GM23338 (cell line): ENCODE data around the gene HSBP1. TPM values are rescaled to one million over a fixed set of nuclear protein-coding genes. Genes with fewer than 3 reads are reported as not detected.

ENCODE experiments used
- ATAC-seq: fragments of 200-7000 bp; cut with Tn5 transposase; 3 replicates; pipeline ENCODE4 v1.9.1; 2020
- DNase-seq: peaks from one replicate; pipeline ENCODE4 v3.0.0-alpha.2; 2015; ENCODE audit warnings: low spot score
- H2AFZ ChIP-seq: fragments of 200-600 bp; sonication (generic); 2 replicates; pipeline ENCODE4 v1.8.0; 2016; ENCODE audit warnings: antibody characterized with exemption, mild to moderate bottlenecking, moderate library complexity
- H3F3A ChIP-seq: fragments of 200-600 bp; sonication (generic); replicated peaks from 2 replicates; pipeline ENCODE4 v1.8.0; 2017; ENCODE audit warnings: antibody characterized with exemption, mixed run types, low read depth
- H3K27ac ChIP-seq: fragments of 200-600 bp; sonication (generic); 2 replicates; pipeline ENCODE4 v1.6.1; 2016; ENCODE audit warnings: low read depth
- H3K27me3 ChIP-seq: fragments of 200-600 bp; sonication (generic); 2 replicates; pipeline ENCODE4 v1.8.0; 2016; ENCODE audit warnings: mild to moderate bottlenecking, mixed run types, moderate library complexity; ENCODE audit not compliant: insufficient read depth
- H3K36me3 ChIP-seq: fragments of 200-600 bp; sonication (generic); 2 replicates; pipeline ENCODE4 v1.8.0; 2016; ENCODE audit warnings: mild to moderate bottlenecking; ENCODE audit not compliant: insufficient read depth
- H3K4me1 ChIP-seq: fragments of 200-600 bp; sonication (generic); 2 replicates; pipeline ENCODE4 v1.8.0; 2016; ENCODE audit warnings: mild to moderate bottlenecking, moderate library complexity; ENCODE audit not compliant: insufficient read depth
- H3K4me2 ChIP-seq: fragments of 200-600 bp; sonication (generic); 2 replicates; pipeline ENCODE4 v1.7.1; 2017; ENCODE audit warnings: mixed run types
- H3K4me3 ChIP-seq: fragments of 200-600 bp; sonication (generic); 2 replicates; pipeline ENCODE4 v1.6.1; 2016; ENCODE audit warnings: mixed run types
- H3K79me2 ChIP-seq: fragments of 200-600 bp; sonication (generic); replicated peaks from 2 replicates; pipeline ENCODE4 v1.8.0; 2017; ENCODE audit warnings: mild to moderate bottlenecking; ENCODE audit not compliant: insufficient read depth
- H3K9me2 ChIP-seq: fragments of 200-600 bp; sonication (generic); 2 replicates; pipeline ENCODE4 v1.8.0; 2017; ENCODE audit not compliant: insufficient read depth
- H4K20me1 ChIP-seq: fragments of 200-600 bp; sonication (generic); replicated peaks from 2 replicates; pipeline ENCODE4 v1.8.0; 2017; ENCODE audit warnings: mild to moderate bottlenecking; ENCODE audit not compliant: insufficient read depth
- H3K27ac Mint-ChIP-seq: 2 replicates; pipeline ENCODE4 v1.8.0; 2020; ENCODE audit warnings: inconsistent platforms, mild to moderate bottlenecking, moderate library complexity, mixed read lengths
- H3K27me3 Mint-ChIP-seq: 3 replicates; pipeline ENCODE4 v1.8.0; 2022; ENCODE audit warnings: low read depth, mild to moderate bottlenecking, moderate library complexity, mixed read lengths, inconsistent platforms; ENCODE audit not compliant: insufficient read depth, poor library complexity
- H3K36me3 Mint-ChIP-seq: 3 replicates; pipeline ENCODE4 v1.8.0; 2021; ENCODE audit warnings: low read depth, mild to moderate bottlenecking, inconsistent platforms, moderate library complexity, mixed read lengths
- H3K4me1 Mint-ChIP-seq: 3 replicates; pipeline ENCODE4 v1.8.0; 2020; ENCODE audit warnings: mild to moderate bottlenecking, inconsistent platforms, mixed read lengths
- H3K4me3 Mint-ChIP-seq: 3 replicates; pipeline ENCODE4 v1.8.0; 2021; ENCODE audit warnings: moderate library complexity, mild to moderate bottlenecking, inconsistent platforms, mixed read lengths
- H3K9me3 Mint-ChIP-seq: 3 replicates; pipeline ENCODE4 v1.8.0; 2020; ENCODE audit warnings: moderate library complexity, mild to moderate bottlenecking, inconsistent platforms, mixed read lengths
- CREB1 ChIP-seq: fragments of 250-450 bp; sonication (Bioruptor Pico); IDR thresholded peaks from 2 replicates; pipeline ENCODE4 v1.5.0; 2020; ENCODE audit warnings: low read depth, mild to moderate bottlenecking, moderate library complexity
- CTCF ChIP-seq, 2 experiments: fragments of 200-600 bp in 1 of 2; sonication (generic) in 1 of 2; conservative IDR thresholded peaks; 2 replicates each; pipeline versions ENCODE4 v1.5.1 to v1.6.1; 2016 to 2017; ENCODE audit warnings: antibody characterized with exemption in 2 of 2, low read depth in 2 of 2, mild to moderate bottlenecking in 2 of 2, moderate library complexity in 1 of 2
- EZH2 ChIP-seq: fragments of 200-600 bp; sonication (generic); IDR thresholded peaks from one replicate; pipeline ENCODE4 v1.8.0; 2017; ENCODE audit warnings: antibody characterized with exemption, mild to moderate bottlenecking, low read depth; ENCODE audit not compliant: unreplicated experiment
- EZH2phosphoT487 ChIP-seq: fragments of 200-600 bp; sonication (generic); IDR thresholded peaks from one replicate; pipeline ENCODE4 v1.8.1; 2018; ENCODE audit warnings: antibody characterized with exemption; ENCODE audit not compliant: unreplicated experiment
- JUNB ChIP-seq: IDR thresholded peaks from one replicate; pipeline ENCODE4 v1.6.1; 2016; ENCODE audit warnings: antibody characterized with exemption; ENCODE audit not compliant: unreplicated experiment
- NANOG ChIP-seq: IDR thresholded peaks from 2 replicates; pipeline ENCODE4 v1.6.1; 2016; ENCODE audit warnings: antibody characterized with exemption, borderline replicate concordance
- POLR2AphosphoS5 ChIP-seq: IDR thresholded peaks from 2 replicates; pipeline ENCODE4 v1.6.1; 2016; ENCODE audit warnings: antibody characterized with exemption, low read depth
- REST ChIP-seq: IDR thresholded peaks from one replicate; pipeline ENCODE4 v1.6.1; 2018; ENCODE audit warnings: antibody characterized with exemption; ENCODE audit not compliant: unreplicated experiment
- STAT1 ChIP-seq: IDR thresholded peaks from one replicate; pipeline ENCODE4 v1.6.1; 2016; ENCODE audit warnings: antibody characterized with exemption; ENCODE audit not compliant: unreplicated experiment
- ZNF114 ChIP-seq: fragments of 250-450 bp; sonication (Bioruptor Pico); IDR thresholded peaks from 2 replicates; pipeline ENCODE4 v1.5.0; 2020; ENCODE audit warnings: mild to moderate bottlenecking, moderate library complexity
- ZNF331 ChIP-seq: fragments of 250-450 bp; sonication (Bioruptor Pico); IDR thresholded peaks from 2 replicates; pipeline ENCODE4 v1.5.0; 2020; ENCODE audit warnings: low read depth, mild to moderate bottlenecking, moderate library complexity
- ZNF462 ChIP-seq: fragments of 250-450 bp; sonication (Bioruptor Pico); IDR thresholded peaks from 2 replicates; pipeline ENCODE4 v1.5.0; 2020; ENCODE audit warnings: mild to moderate bottlenecking, moderate library complexity
- polyA plus RNA-seq: library from polyadenylated mRNA; unstranded; fragments of >200 nt; fragmentation: Nextera tagmentation; extraction: Ambion mirVana; gene quantifications from 2 replicates; pipeline ENCODE4 v1.2.1, GENCODE V29; 2016
- total RNA-seq: library from RNA; depleted of rRNA; stranded (reverse); fragments of >200 nt; shearing (Covaris generic); gene quantifications from 2 replicates; pipeline ENCODE4 v1.2.3, GENCODE V29; 2014

HSBP1 gene
- total and polyA plus RNA-seq, 2 experiments from 2014 or later = 71.0 to 817 TPM

- TF ChIP-seq EZH2 = no peak
- TF ChIP-seq NANOG = no peak
- TF ChIP-seq CREB1 (CRISPR knock-in tag) = no peak
- no peak for TF ChIP-seq ZNF114 (CRISPR knock-in tag)
- no peak for TF ChIP-seq REST
Observed at GRCh38 chr16:83843657-83844056, 35.9 kb downstream of the HSBP1 start (continued).

GRCh38 chr16:83845263-83845662, 37.5 kb downstream of the HSBP1 start:
- no peaks in the 10 kb centered on the region; the same call in 2 of the 3 replicates for H3K9me3 Mint-ChIP-seq
- no peaks in the 10 kb centered on the region for H3K9me2 ChIP-seq
- peaks cover 15% of the 10 kb centered on the region for H3K27me3 Mint-ChIP-seq
- no peaks in the 10 kb centered on the region for H3K36me3 ChIP-seq
- no peak overlapping the region for H3K27ac ChIP-seq
- H3K4me2 ChIP-seq = no peak overlapping the region
- H4K20me1 ChIP-seq = no peaks in the 10 kb centered on the region
- no peaks in the 10 kb centered on the region for H3K79me2 ChIP-seq
- peaks cover 59% of the 10 kb centered on the region for H3K4me1 Mint-ChIP-seq
- H3F3A ChIP-seq = 0 out of 2 replicates have a peak, but pooled peaks cover 3% of the 10 kb centered on the region
- no peak overlapping the region for H2AFZ ChIP-seq
- H3K36me3 Mint-ChIP-seq = no peaks in the 10 kb centered on the region
- no peak for DNase-seq
- no peaks in the 10 kb centered on the region for H3K27me3 ChIP-seq
- ATAC-seq = no peak
- no peak for TF ChIP-seq CTCF (conservative IDR thresholded peaks at IDR 0.05; ENCODE audit: low read depth in 2 of 2)
- TF ChIP-seq CREB1 (CRISPR knock-in tag) = no peak
- TF ChIP-seq ZNF114 (CRISPR knock-in tag) = no peak
- TF ChIP-seq ZNF462 (CRISPR knock-in tag) = no peak
- TF ChIP-seq POLR2AphosphoS5 = no peak
- no peak for TF ChIP-seq STAT1
- no peak for TF ChIP-seq EZH2phosphoT487
- no peak for TF ChIP-seq ZNF331 (CRISPR knock-in tag)
- no peak for TF ChIP-seq JUNB
- no peak overlapping the region for H3K27ac Mint-ChIP-seq
- no peak overlapping the region for H3K4me3 Mint-ChIP-seq
- peaks cover 58% of the 10 kb centered on the region for H3K4me1 ChIP-seq
- no peak overlapping the region for H3K4me3 ChIP-seq
